Endothelial cell of umbilical vein (primary cell): ENCODE data around the gene SYNGR3. TPM values are rescaled to one million over a fixed set of nuclear protein-coding genes. Genes with fewer than 3 reads are reported as not detected.

Experiments used
- BruUV-seq: library from RNA; stranded (reverse); fragments of 400-500 nt; replicated peaks from 2 replicates; lab custom pipeline; 2021; lab: Mats Ljungman, UMichigan
- CTCF ChIA-PET: fragments of 300-600, 350-600 bp; sonication (Branson Sonifier 250); formaldehyde crosslinking; loops from one replicate; lab custom pipeline; 2021; ENCODE audit warnings: antibody characterized with exemption, inconsistent platforms; lab: Charles Lee
- POLR2A ChIA-PET: fragments of 300-600, 350-600 bp; sonication (Branson Sonifier 250); formaldehyde crosslinking; loops from one replicate; lab custom pipeline; 2021; ENCODE audit warnings: antibody characterized with exemption, inconsistent platforms; lab: Charles Lee
- DNase-seq: peaks from one replicate; pipeline ENCODE4 v3.0.0-alpha.2; 2011; ENCODE audit warnings: low read depth, low spot score
- FAIRE-seq: peaks from 2 replicates; lab custom pipeline; 2011; peaks lifted over from hg19 to GRCh38; lab: Jason Lieb, UNC
- H2AFZ ChIP-seq: 2 replicates; pipeline ENCODE4 v1.6.0; 2012; ENCODE audit warnings: low read depth, low read length, control low read depth, inconsistent platforms
- H3K27ac ChIP-seq: 2 replicates; pipeline ENCODE4 v1.5.1; 2011; ENCODE audit warnings: low read depth, mild to moderate bottlenecking, control low read depth, low read length, moderate library complexity; ENCODE audit not compliant: insufficient read depth
- H3K27me3 ChIP-seq, 2 experiments: 2 replicates each; pipeline versions ENCODE4 v1.6.0 to v1.6.1; 2011; ENCODE audit warnings: low read length in 2 of 2, mixed read lengths in 1 of 2; ENCODE audit not compliant: control insufficient read depth in 2 of 2, insufficient read depth in 2 of 2
- H3K36me3 ChIP-seq, 2 experiments: 2 replicates in 1 of 2; 3 replicates in 1 of 2; pipeline ENCODE4 v1.5.1; 2011; ENCODE audit warnings: low read length in 2 of 2, mild to moderate bottlenecking in 1 of 2, moderate library complexity in 1 of 2; ENCODE audit not compliant: control insufficient read depth in 2 of 2, insufficient read depth in 2 of 2; ENCODE audit errors: extremely low read depth in 1 of 2
- H3K4me1 ChIP-seq: 3 replicates; pipeline ENCODE4 v1.5.1; 2011; ENCODE audit warnings: mild to moderate bottlenecking, low read length; ENCODE audit not compliant: control insufficient read depth, insufficient read depth; ENCODE audit errors: extremely low read depth
- H3K4me2 ChIP-seq: 2 replicates; pipeline ENCODE4 v1.6.1; 2011; ENCODE audit warnings: low read length, control low read depth, mixed read lengths; ENCODE audit not compliant: insufficient read depth
- H3K4me3 ChIP-seq, 3 experiments: fragments of 200-600 bp in 1 of 3; sonication (generic), shearing (Covaris generic) in 1 of 3; replicated peaks in 1 of 3; 2 replicates each; pipeline ENCODE4 v1.5.1; 2011 to 2016; ENCODE audit warnings: control low read depth in 3 of 3, low read length in 3 of 3, mild to moderate bottlenecking in 2 of 3, inconsistent platforms in 1 of 3, low read depth in 1 of 3, moderate library complexity in 1 of 3; ENCODE audit not compliant: insufficient read depth in 1 of 3
- H3K79me2 ChIP-seq: 2 replicates; pipeline ENCODE4 v1.6.0; 2012; ENCODE audit warnings: low read length, inconsistent platforms; ENCODE audit not compliant: control insufficient read depth, insufficient read depth
- H3K9ac ChIP-seq: replicated peaks from 2 replicates; pipeline ENCODE3; 2011; ENCODE audit warnings: low read length, control low read depth; ENCODE audit not compliant: insufficient read depth; ENCODE audit errors: extremely low read depth
- H3K9me1 ChIP-seq: replicated peaks from 3 replicates; pipeline ENCODE4 v1.6.0; 2011; ENCODE audit warnings: mild to moderate bottlenecking, low read length; ENCODE audit not compliant: control insufficient read depth, insufficient read depth; ENCODE audit errors: extremely low read depth
- H3K9me3 ChIP-seq: replicated peaks from 2 replicates; pipeline ENCODE4 v1.5.1; 2012; ENCODE audit warnings: low read length, inconsistent platforms; ENCODE audit not compliant: control insufficient read depth, insufficient read depth
- H4K20me1 ChIP-seq: replicated peaks from 2 replicates; pipeline ENCODE3; 2011; ENCODE audit warnings: mild to moderate bottlenecking, low read length; ENCODE audit not compliant: control insufficient read depth, insufficient read depth; ENCODE audit errors: extremely low read depth
- CTCF ChIP-seq, 2 donors: IDR thresholded peaks; 1 replicate in 1 of 2; 2 replicates in 1 of 2; pipeline ENCODE4 v1.5.1; 2011; ENCODE audit warnings: low read length in 2 of 2, mild to moderate bottlenecking in 2 of 2, moderate library complexity in 2 of 2, control low read depth in 1 of 2, inconsistent platforms in 1 of 2, low read depth in 1 of 2; ENCODE audit not compliant: insufficient read depth in 1 of 2; ENCODE audit errors: extremely low read depth in 1 of 2
- EZH2 ChIP-seq: IDR thresholded peaks from 2 replicates; pipeline ENCODE4 v1.6.1; 2012; ENCODE audit warnings: borderline replicate concordance, low read depth, mild to moderate bottlenecking, moderate library complexity, low read length, inconsistent platforms; ENCODE audit not compliant: severe bottlenecking
- FOS ChIP-seq: IDR thresholded peaks from 2 replicates; pipeline ENCODE4 v1.6.1; 2011; ENCODE audit warnings: mild to moderate bottlenecking, low read length, moderate library complexity, borderline replicate concordance; ENCODE audit not compliant: insufficient read depth
- GATA2 ChIP-seq: IDR thresholded peaks from 2 replicates; pipeline ENCODE4 v1.7.0; 2011; ENCODE audit warnings: low read depth, mild to moderate bottlenecking, moderate library complexity, mixed read lengths, low read length; ENCODE audit not compliant: insufficient read length, insufficient read depth
- JUN ChIP-seq: IDR thresholded peaks from 2 replicates; pipeline ENCODE4 v1.6.1; 2011; ENCODE audit warnings: borderline replicate concordance, low read depth; ENCODE audit not compliant: insufficient read length, insufficient read depth
- MAX ChIP-seq: IDR thresholded peaks from 2 replicates; pipeline ENCODE4 v1.6.1; 2011; ENCODE audit not compliant: insufficient read depth, insufficient read length
- MYC ChIP-seq: IDR thresholded peaks from one replicate; pipeline ENCODE4 v1.6.1; 2011; ENCODE audit warnings: mild to moderate bottlenecking, low read depth, low read length
- POLR2A ChIP-seq: IDR thresholded peaks from 2 replicates; pipeline ENCODE4 v1.6.1; 2012; ENCODE audit warnings: low read depth, mild to moderate bottlenecking, control low read depth, low read length
- POLR2AphosphoS5 ChIP-seq: IDR thresholded peaks from 2 replicates; pipeline ENCODE4 v1.6.1; 2012; ENCODE audit warnings: low read depth, mild to moderate bottlenecking, control low read depth, low read length, moderate library complexity; ENCODE audit not compliant: insufficient read depth
- dilution Hi-C: fragments of 300-500 bp; cut with MboI; formaldehyde crosslinking; loops from one replicate; pipeline ENCODE4 v1.15.0; 2019; ENCODE audit warnings: low sequenced_read_pairs; ENCODE audit not compliant: extremely low pct_ligation_motif_present
- intact Hi-C: fragments of 100-400 bp; cut with micrococcal nuclease; formaldehyde crosslinking; loops from one replicate; pipeline ENCODE4 v1.10.0; 2022
- polyA plus RNA-seq, 4 experiments: library from polyadenylated mRNA; depleted of rRNA in 3 of 4; stranded (reverse) in 3 of 4; unstranded in 1 of 4; fragments of >200 nt; gene quantifications; 2 replicates each; pipeline versions ENCODE4 v1.2.1 to v1.2.3, GENCODE V29; 2011 to 2012; ENCODE audit warnings: missing spikeins in 1 of 4
- total RNA-seq: library from RNA; stranded (reverse); gene quantifications from 2 replicates; pipeline ENCODE4 v1.2.3, GENCODE V29; 2021

Gene SYNGR3
- total and polyA plus RNA-seq, 2 donors (not counting 3 experiments of a cell fraction or from before 2014, with no cell fraction given) = 0.95 to 1.4 TPM

GRCh38 chr16:2025251-2025650 lies 35.5 kb downstream of the SYNGR3 start:
- Histone ChIP-seq H3K79me2 (peaks cover 15% of the 10 kb centered on the region), H3K27ac (no peak overlapping the region), H3K4me1 (peaks cover 26% of the 10 kb centered on the region), H4K20me1 (no peaks in the 10 kb centered on the region), H3K27me3 (peaks cover 3 to 4% of the 10 kb centered on the region in 2 experiments), H3K36me3 (no peaks in the 10 kb centered on the region), H3K4me3 (no peak overlapping the region), H2AFZ (no peak overlapping the region), H3K9me1 (no peaks in the 10 kb centered on the region), H3K9me3 (no peaks in the 10 kb centered on the region), H3K9ac (no peak overlapping the region), H3K4me2 (no peak overlapping the region)
- no peak for DNase-seq
- FAIRE-seq = no peak
- intact Hi-C loops (no loop called here), dilution Hi-C loops (loop anchor here (25.0 kb wide), 1 partner anchor 137 kb away; the partner anchor contains the start of gene TRAF7)
- ChIA-PET CTCF (interaction anchor here (1.4 kb wide), 1 partner anchor 115 kb away, joined by 6 read pairs; no protein-coding TSS in a partner anchor), POLR2A (no interaction called here)
- TF ChIP-seq FOS (no peak), POLR2A (no peak), MAX (no peak), GATA2 (no peak), CTCF (IDR thresholded peaks at IDR 0.05; ENCODE audit: extremely low read depth in 1 of 2, insufficient read depth in 1 of 2, low read depth in 1 of 2, low read length in 2 of 2) (no peak), MYC (no peak), EZH2 (no peak), JUN (no peak), POLR2AphosphoS5 (no peak)
- no TSS peak for BruUV-seq
